GM23338 (cell line): Measurements from ENCODE around the gene FUT7. TPM values are rescaled to one million over a fixed set of nuclear protein-coding genes. Genes with fewer than 3 reads are reported as not detected.
A peak's percentile ranks its signal among the peaks of the same experiment; 100 is the strongest.

ENCODE experiments used
- ATAC-seq: fragments of 200-7000 bp; cut with Tn5 transposase; 3 replicates; pipeline ENCODE4 v1.9.1; 2020
- DNase-seq: peaks from one replicate; pipeline ENCODE4 v3.0.0-alpha.2; 2015; ENCODE audit warnings: low spot score
- H2AFZ ChIP-seq: fragments of 200-600 bp; sonication (generic); 2 replicates; pipeline ENCODE4 v1.8.0; 2016; ENCODE audit warnings: antibody characterized with exemption, mild to moderate bottlenecking, moderate library complexity
- H3F3A ChIP-seq: fragments of 200-600 bp; sonication (generic); replicated peaks from 2 replicates; pipeline ENCODE4 v1.8.0; 2017; ENCODE audit warnings: antibody characterized with exemption, mixed run types, low read depth
- H3K27ac ChIP-seq: fragments of 200-600 bp; sonication (generic); 2 replicates; pipeline ENCODE4 v1.6.1; 2016; ENCODE audit warnings: low read depth
- H3K27me3 ChIP-seq: fragments of 200-600 bp; sonication (generic); 2 replicates; pipeline ENCODE4 v1.8.0; 2016; ENCODE audit warnings: mild to moderate bottlenecking, mixed run types, moderate library complexity; ENCODE audit not compliant: insufficient read depth
- H3K36me3 ChIP-seq: fragments of 200-600 bp; sonication (generic); 2 replicates; pipeline ENCODE4 v1.8.0; 2016; ENCODE audit warnings: mild to moderate bottlenecking; ENCODE audit not compliant: insufficient read depth
- H3K4me1 ChIP-seq: fragments of 200-600 bp; sonication (generic); 2 replicates; pipeline ENCODE4 v1.8.0; 2016; ENCODE audit warnings: mild to moderate bottlenecking, moderate library complexity; ENCODE audit not compliant: insufficient read depth
- H3K4me2 ChIP-seq: fragments of 200-600 bp; sonication (generic); 2 replicates; pipeline ENCODE4 v1.7.1; 2017; ENCODE audit warnings: mixed run types
- H3K4me3 ChIP-seq: fragments of 200-600 bp; sonication (generic); 2 replicates; pipeline ENCODE4 v1.6.1; 2016; ENCODE audit warnings: mixed run types
- H3K79me2 ChIP-seq: fragments of 200-600 bp; sonication (generic); replicated peaks from 2 replicates; pipeline ENCODE4 v1.8.0; 2017; ENCODE audit warnings: mild to moderate bottlenecking; ENCODE audit not compliant: insufficient read depth
- H3K9me2 ChIP-seq: fragments of 200-600 bp; sonication (generic); 2 replicates; pipeline ENCODE4 v1.8.0; 2017; ENCODE audit not compliant: insufficient read depth
- H4K20me1 ChIP-seq: fragments of 200-600 bp; sonication (generic); replicated peaks from 2 replicates; pipeline ENCODE4 v1.8.0; 2017; ENCODE audit warnings: mild to moderate bottlenecking; ENCODE audit not compliant: insufficient read depth
- H3K27ac Mint-ChIP-seq: 2 replicates; pipeline ENCODE4 v1.8.0; 2020; ENCODE audit warnings: inconsistent platforms, mild to moderate bottlenecking, moderate library complexity, mixed read lengths
- H3K27me3 Mint-ChIP-seq: 3 replicates; pipeline ENCODE4 v1.8.0; 2022; ENCODE audit warnings: low read depth, mild to moderate bottlenecking, moderate library complexity, mixed read lengths, inconsistent platforms; ENCODE audit not compliant: insufficient read depth, poor library complexity
- H3K36me3 Mint-ChIP-seq: 3 replicates; pipeline ENCODE4 v1.8.0; 2021; ENCODE audit warnings: low read depth, mild to moderate bottlenecking, inconsistent platforms, moderate library complexity, mixed read lengths
- H3K4me1 Mint-ChIP-seq: 3 replicates; pipeline ENCODE4 v1.8.0; 2020; ENCODE audit warnings: mild to moderate bottlenecking, inconsistent platforms, mixed read lengths
- H3K4me3 Mint-ChIP-seq: 3 replicates; pipeline ENCODE4 v1.8.0; 2021; ENCODE audit warnings: moderate library complexity, mild to moderate bottlenecking, inconsistent platforms, mixed read lengths
- H3K9me3 Mint-ChIP-seq: 3 replicates; pipeline ENCODE4 v1.8.0; 2020; ENCODE audit warnings: moderate library complexity, mild to moderate bottlenecking, inconsistent platforms, mixed read lengths
- ETS1 ChIP-seq: IDR thresholded peaks from 2 replicates; pipeline ENCODE4 v1.6.1; 2016; ENCODE audit warnings: antibody characterized with exemption
- EZH2 ChIP-seq: fragments of 200-600 bp; sonication (generic); IDR thresholded peaks from one replicate; pipeline ENCODE4 v1.8.0; 2017; ENCODE audit warnings: antibody characterized with exemption, mild to moderate bottlenecking, low read depth; ENCODE audit not compliant: unreplicated experiment
- JUNB ChIP-seq: IDR thresholded peaks from one replicate; pipeline ENCODE4 v1.6.1; 2016; ENCODE audit warnings: antibody characterized with exemption; ENCODE audit not compliant: unreplicated experiment
- NANOG ChIP-seq: IDR thresholded peaks from 2 replicates; pipeline ENCODE4 v1.6.1; 2016; ENCODE audit warnings: antibody characterized with exemption, borderline replicate concordance
- POLR2AphosphoS5 ChIP-seq: IDR thresholded peaks from 2 replicates; pipeline ENCODE4 v1.6.1; 2016; ENCODE audit warnings: antibody characterized with exemption, low read depth
- STAT1 ChIP-seq: IDR thresholded peaks from one replicate; pipeline ENCODE4 v1.6.1; 2016; ENCODE audit warnings: antibody characterized with exemption; ENCODE audit not compliant: unreplicated experiment
- ZNF331 ChIP-seq: fragments of 250-450 bp; sonication (Bioruptor Pico); IDR thresholded peaks from 2 replicates; pipeline ENCODE4 v1.5.0; 2020; ENCODE audit warnings: low read depth, mild to moderate bottlenecking, moderate library complexity
- polyA plus RNA-seq: library from polyadenylated mRNA; unstranded; fragments of >200 nt; fragmentation: Nextera tagmentation; extraction: Ambion mirVana; gene quantifications from 2 replicates; pipeline ENCODE4 v1.2.1, GENCODE V29; 2016
- total RNA-seq: library from RNA; depleted of rRNA; stranded (reverse); fragments of >200 nt; shearing (Covaris generic); gene quantifications from 2 replicates; pipeline ENCODE4 v1.2.3, GENCODE V29; 2014

The FUT7 gene
- total and polyA plus RNA-seq, 2 experiments from 2014 or later = not detected

- Mint-ChIP-seq H3K27me3 (peaks cover 43% of the 10 kb centered on the region), H3K9me3 (no peaks in the 10 kb centered on the region), H3K36me3 (no peaks in the 10 kb centered on the region), H3K4me1 (peaks cover 13% of the 10 kb centered on the region), H3K4me3 (peak overlapping the region; percentile 49; the same call in 2 of the 3 replicates), H3K27ac (no peak overlapping the region)
- no peak for DNase-seq
- H3K27ac ChIP-seq = no peak overlapping the region
- no peaks in the 10 kb centered on the region for H3K9me2 ChIP-seq
- TF ChIP-seq ETS1 = no peak
- no peak for TF ChIP-seq STAT1
- H4K20me1 ChIP-seq = 0 out of 2 replicates have a peak, but pooled peaks cover 6% of the 10 kb centered on the region
- peaks cover 40% of the 10 kb centered on the region for H3K27me3 ChIP-seq
- H3K4me2 ChIP-seq = peak overlapping the region; percentile 88
- peaks cover 21% of the 10 kb centered on the region for H3F3A ChIP-seq
- no peaks in the 10 kb centered on the region for H3K79me2 ChIP-seq
- H3K4me3 ChIP-seq = no peak overlapping the region
- no peaks in the 10 kb centered on the region for H3K36me3 ChIP-seq
- H3K4me1 ChIP-seq = peaks cover 24% of the 10 kb centered on the region
- no peak overlapping the region; the same call in 1 of the 2 replicates for H2AFZ ChIP-seq
- no peak for ATAC-seq
Observed at GRCh38 chr9:137079401-137079787, 47.5 kb upstream of the FUT7 start.

- TF ChIP-seq JUNB (no peak), ZNF331 (no peak), POLR2AphosphoS5 (peak; percentile 57; the same call in 1 of the 2 replicates), EZH2 (peak; percentile 44), NANOG (no peak)
- peak; percentile 62 for DNase-seq
Observed at GRCh38 chr9:137078701-137079400, 47.0 kb upstream of the FUT7 start.

More at GRCh38 chr9:137078701-137079400, 47.0 kb upstream of the FUT7 start:
- H3F3A ChIP-seq = peaks cover 24% of the 10 kb centered on the region
- Mint-ChIP-seq H3K9me3 (no peaks in the 10 kb centered on the region), H3K4me1 (peaks cover 13% of the 10 kb centered on the region), H3K27me3 (peaks cover 45% of the 10 kb centered on the region), H3K36me3 (no peaks in the 10 kb centered on the region), H3K27ac (no peak overlapping the region), H3K4me3 (peak overlapping the region; percentile 70)
- ATAC-seq = peak; percentile 70
- H3K27ac ChIP-seq = no peak overlapping the region
- no peaks in the 10 kb centered on the region for H3K79me2 ChIP-seq
- H3K4me2 ChIP-seq = peak overlapping the region; percentile 88
- H3K4me3 ChIP-seq = peak overlapping the region; percentile 64
- peaks cover 40% of the 10 kb centered on the region for H3K27me3 ChIP-seq
- H3K36me3 ChIP-seq = no peaks in the 10 kb centered on the region
- H3K9me2 ChIP-seq = no peaks in the 10 kb centered on the region
- 0 out of 2 replicates have a peak, but pooled peaks cover 6% of the 10 kb centered on the region for H4K20me1 ChIP-seq
- peak overlapping the region; percentile 86 for H2AFZ ChIP-seq
- peaks cover 24% of the 10 kb centered on the region for H3K4me1 ChIP-seq
